Choroid plexus epithelial cell (primary cell): ENCODE results near the gene FAM20C.

Source experiments
- DNase-seq: peaks from one replicate; pipeline ENCODE4 v3.0.0-alpha.2; 2010; ENCODE audit warnings: low read depth
- H3K4me3 ChIP-seq: 2 replicates; pipeline ENCODE4 v1.5.1; 2011; ENCODE audit warnings: low read depth, mild to moderate bottlenecking, control low read depth, low read length, moderate library complexity
- CTCF ChIP-seq: conservative IDR thresholded peaks from 2 replicates; pipeline ENCODE4 v1.5.1; 2011; ENCODE audit warnings: low read depth, mild to moderate bottlenecking, control low read depth, inconsistent platforms, low read length, moderate library complexity

The FAM20C gene

GRCh38 chr7:148932-149790 lies 43.2 kb upstream of the FAM20C start:
- H3K4me3 ChIP-seq: peak overlapping the region; percentile 75
- TF ChIP-seq CTCF: no peak
- peak; percentile 100 for DNase-seq

- TF ChIP-seq CTCF: no peak
- no peak for DNase-seq
These were observed 42.4 kb upstream of the FAM20C start for GRCh38 chr7:149791-150636.

GRCh38 chr7:150811-151221 lies 41.6 kb upstream of the FAM20C start:
- peak; percentile 52 for DNase-seq
- H3K4me3 ChIP-seq: no peak overlapping the region
- TF ChIP-seq CTCF: no peak

More at GRCh38 chr7:149791-150636, 42.4 kb upstream of the FAM20C start:
- H3K4me3 ChIP-seq: peak overlapping the region; percentile 75

GRCh38 chr7:151346-152050 lies 40.9 kb upstream of the FAM20C start:
- no peak overlapping the region for H3K4me3 ChIP-seq
- no peak for DNase-seq
- TF ChIP-seq CTCF: no peak

GRCh38 chr7:152702-153391 lies 39.5 kb upstream of the FAM20C start:
- DNase-seq: no peak
- no peak overlapping the region for H3K4me3 ChIP-seq
- no peak for TF ChIP-seq CTCF

- DNase-seq: no peak
- no peak for TF ChIP-seq CTCF
- no peak overlapping the region for H3K4me3 ChIP-seq
These were observed 38.8 kb upstream of the FAM20C start for GRCh38 chr7:153604-154003.
